ENCODE results near the gene RNF43.

RNF43 gene

GRCh38 chr17:58382872-58383242 is 34.5 kb downstream of the RNF43 start:
- in situ Hi-C loops (cut with MboI; ENCODE audit: low sequenced_read_pairs): no loop called here

GRCh38 chr17:58382108-58382871 is 35.0 kb downstream of the RNF43 start:
- in situ Hi-C loops (cut with MboI; ENCODE audit: low sequenced_read_pairs): no loop called here

GRCh38 chr17:58381124-58382035 is 36.0 kb downstream of the RNF43 start:
- in situ Hi-C loops (cut with MboI; ENCODE audit: low sequenced_read_pairs): no loop called here

GRCh38 chr17:58380207-58381123 is 36.9 kb downstream of the RNF43 start:
- in situ Hi-C loops (cut with MboI; ENCODE audit: low sequenced_read_pairs): no loop called here

GRCh38 chr17:58379511-58379824 is 37.9 kb downstream of the RNF43 start:
- in situ Hi-C loops (cut with MboI; ENCODE audit: low sequenced_read_pairs): no loop called here

GRCh38 chr17:58378733-58379510 is 38.4 kb downstream of the RNF43 start:
- in situ Hi-C loops (cut with MboI; ENCODE audit: low sequenced_read_pairs): no loop called here

- in situ Hi-C loops (cut with MboI; ENCODE audit: low sequenced_read_pairs): no loop called here
Observed at GRCh38 chr17:58377661-58378060, 39.7 kb downstream of the RNF43 start.

- in situ Hi-C loops (cut with MboI; ENCODE audit: low sequenced_read_pairs): no loop called here
Observed at GRCh38 chr17:58377093-58377601, 40.2 kb downstream of the RNF43 start.

- in situ Hi-C loops (cut with MboI; ENCODE audit: low sequenced_read_pairs): no loop called here
Observed at GRCh38 chr17:58376472-58377000, 40.8 kb downstream of the RNF43 start.

GRCh38 chr17:58375811-58376210 is 41.5 kb downstream of the RNF43 start:
- in situ Hi-C loops (cut with MboI; ENCODE audit: low sequenced_read_pairs): no loop called here

- in situ Hi-C loops (cut with MboI; ENCODE audit: low sequenced_read_pairs): no loop called here
Observed at GRCh38 chr17:58375256-58375655, 42.1 kb downstream of the RNF43 start.

- in situ Hi-C loops (cut with MboI; ENCODE audit: low sequenced_read_pairs): no loop called here
Observed at GRCh38 chr17:58373923-58374322, 43.4 kb downstream of the RNF43 start.

GRCh38 chr17:58373003-58373402 is 44.3 kb downstream of the RNF43 start:
- in situ Hi-C loops (cut with MboI; ENCODE audit: low sequenced_read_pairs): no loop called here

- in situ Hi-C loops (cut with MboI; ENCODE audit: low sequenced_read_pairs): no loop called here
Observed at GRCh38 chr17:58371300-58371950, 45.9 kb downstream of the RNF43 start.

- in situ Hi-C loops (cut with MboI; ENCODE audit: low sequenced_read_pairs): no loop called here
Observed at GRCh38 chr17:58370716-58371115, 46.6 kb downstream of the RNF43 start.

GRCh38 chr17:58370309-58370708 is 47.0 kb downstream of the RNF43 start:
- in situ Hi-C loops (cut with MboI; ENCODE audit: low sequenced_read_pairs): no loop called here

- in situ Hi-C loops (cut with MboI; ENCODE audit: low sequenced_read_pairs): no loop called here
Observed at GRCh38 chr17:58369214-58370031, 47.9 kb downstream of the RNF43 start.

GRCh38 chr17:58368860-58369213 is 48.5 kb downstream of the RNF43 start:
- in situ Hi-C loops (cut with MboI; ENCODE audit: low sequenced_read_pairs): no loop called here
